CD4-positive, alpha-beta T cell treated with Interleukin-2 at 100 ng/mL for 4 hours (primary cell): ENCODE results near the gene NLK.
"Not testable (repeated sequence)": the region's sequence is repeated elsewhere in the genome, so short reads cannot be mapped to it uniquely, and the experiment has no call there.

ENCODE experiments used
- DNase-seq: peaks from one replicate; pipeline ENCODE4 v3.0.0-alpha.2; 2020; ENCODE audit warnings: low spot score

The NLK gene

DNA sequence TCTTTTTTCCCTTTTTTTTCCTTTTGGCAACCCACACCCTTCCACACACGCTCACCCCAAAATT is at the start of gene NLK:
Gene NLK, plus strand, starts transcription at position 21 of the 64 bp plus-strand sequence. CDS start 197 bp downstream, outside the sequence.
- DNase-seq: no peak

DNA sequence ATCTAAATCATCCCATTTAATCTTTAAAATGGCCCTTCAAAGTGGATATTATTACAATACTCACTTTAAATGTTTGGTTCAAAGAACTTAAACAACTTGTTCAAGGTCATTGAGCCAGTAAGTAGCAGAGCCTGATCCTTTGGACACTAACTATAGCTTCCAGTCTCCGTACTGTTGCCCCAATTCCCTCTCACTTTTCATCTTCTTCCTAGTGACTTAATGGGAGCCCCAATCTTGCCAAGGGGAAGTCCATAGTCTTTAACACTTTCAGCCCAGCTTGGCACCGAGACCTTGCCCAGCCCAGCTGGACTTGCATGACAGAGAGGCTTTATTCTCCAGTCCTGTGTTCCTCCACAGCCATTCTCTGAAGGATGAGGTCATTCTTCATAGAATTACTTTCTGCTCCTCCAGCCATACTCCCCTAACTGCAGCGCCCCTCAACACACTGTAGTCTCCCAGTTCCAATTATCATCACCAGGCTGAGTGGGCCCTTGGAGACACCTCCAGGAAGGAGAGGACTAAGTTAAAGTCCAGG is 49.2 kb upstream of the NLK start:
- DNase-seq: no peak

DNA sequence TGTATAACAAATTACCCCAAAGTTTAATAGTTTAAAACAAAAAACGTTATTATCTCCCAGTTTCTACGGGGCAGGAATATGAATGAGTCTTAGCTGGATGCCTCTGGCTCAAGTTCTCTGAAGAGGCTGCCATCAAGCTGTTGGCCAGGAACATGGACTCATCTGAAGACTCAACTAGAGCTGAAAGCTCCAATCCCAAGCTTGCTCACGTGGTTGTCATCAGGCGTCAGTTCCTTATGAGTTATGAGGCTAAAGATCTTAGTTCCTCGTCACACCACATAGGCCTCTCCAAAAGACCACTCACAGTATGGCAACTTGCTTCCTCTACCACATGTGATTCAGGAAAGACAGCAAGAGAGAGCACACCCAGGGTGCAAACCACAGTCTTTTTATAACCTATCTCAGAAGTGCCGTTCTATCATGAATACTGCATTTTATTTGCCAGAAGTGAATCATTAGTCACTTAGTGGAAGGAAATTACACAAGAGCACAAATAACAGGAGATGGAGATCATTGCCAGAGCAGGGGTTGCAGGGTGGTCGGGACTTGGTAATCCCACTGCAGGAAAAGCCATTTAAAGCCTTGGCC is 48.7 kb upstream of the NLK start:
- DNase-seq: no peak

DNA sequence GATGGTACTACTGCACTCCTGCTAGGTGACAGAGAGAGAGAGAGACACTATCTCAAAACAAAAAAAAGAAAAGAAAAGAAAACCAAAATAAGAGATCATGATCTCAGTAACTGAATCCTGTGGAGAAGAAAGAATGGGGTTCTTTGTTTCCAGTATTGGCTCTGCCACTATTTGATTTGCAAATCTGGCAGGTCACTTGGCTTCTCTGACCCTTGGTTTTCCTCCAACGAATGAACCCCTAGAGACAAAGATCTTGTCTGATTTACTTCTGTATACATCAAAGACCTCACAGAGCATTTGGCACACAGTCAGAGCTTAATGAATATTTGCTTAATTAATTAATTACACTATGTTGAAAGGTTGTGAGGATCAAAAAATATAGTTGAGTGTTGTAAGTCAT is 47.9 kb upstream of the NLK start:
- DNase-seq: no peak

DNA sequence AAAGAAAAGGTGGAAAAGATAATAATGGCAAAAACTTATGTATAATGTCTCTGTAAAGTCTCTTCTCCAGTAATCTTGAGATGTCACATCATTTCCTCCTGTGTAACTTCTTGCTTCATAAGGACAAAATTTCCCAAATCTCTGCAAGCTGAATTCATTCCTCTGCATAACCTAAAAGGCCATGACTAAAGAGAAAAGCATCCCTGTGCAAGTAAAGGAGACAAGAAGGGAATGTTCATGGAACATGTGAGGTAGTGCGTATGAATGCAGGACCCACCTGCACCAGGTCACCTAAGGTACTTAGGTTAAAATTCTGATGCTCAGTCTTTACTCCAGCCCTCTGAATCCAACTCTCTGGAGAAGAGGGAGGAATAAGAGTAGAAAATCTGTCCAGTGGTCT is 46.9 kb upstream of the NLK start:
- no peak for DNase-seq

DNA sequence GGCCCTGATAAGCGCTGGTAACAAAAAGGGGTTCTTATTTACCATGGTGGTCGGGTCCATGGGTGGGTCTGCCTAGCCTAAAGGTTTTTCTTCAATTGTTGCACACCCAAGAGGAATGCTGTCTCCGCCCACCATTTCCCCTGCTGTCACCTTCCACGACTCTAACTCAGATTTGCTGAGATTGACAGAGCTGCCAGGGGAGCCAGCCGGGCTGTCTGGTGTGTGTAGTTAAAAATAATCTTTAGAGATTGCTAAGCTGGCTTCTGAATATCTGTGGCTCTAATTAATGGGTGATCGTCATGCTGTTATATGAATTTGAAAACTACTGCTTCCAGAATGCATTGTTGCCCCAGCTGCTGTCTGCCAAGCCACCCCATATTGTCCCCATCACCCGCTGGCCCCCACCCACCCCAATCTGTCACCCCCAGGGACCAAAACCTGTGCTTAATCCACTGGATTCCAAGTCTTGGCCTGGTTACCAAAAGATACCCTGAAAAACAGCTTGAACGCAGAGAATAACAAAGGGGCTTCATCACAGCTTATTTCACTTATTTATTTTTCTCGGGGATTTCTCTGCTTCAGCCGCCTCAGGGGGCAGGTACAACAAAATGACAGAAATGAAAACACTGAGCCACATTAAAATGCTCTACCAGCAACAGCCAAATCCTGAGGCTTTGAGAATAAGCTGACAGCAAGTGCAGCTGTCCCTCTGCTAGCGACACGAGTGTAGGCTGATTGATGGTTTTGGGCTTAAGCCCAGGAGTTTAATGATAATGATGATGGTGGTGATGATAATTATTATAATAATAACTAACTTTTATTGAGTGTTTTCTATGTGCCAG is 46.1 kb upstream of the NLK start:
- DNase-seq: no peak

DNA sequence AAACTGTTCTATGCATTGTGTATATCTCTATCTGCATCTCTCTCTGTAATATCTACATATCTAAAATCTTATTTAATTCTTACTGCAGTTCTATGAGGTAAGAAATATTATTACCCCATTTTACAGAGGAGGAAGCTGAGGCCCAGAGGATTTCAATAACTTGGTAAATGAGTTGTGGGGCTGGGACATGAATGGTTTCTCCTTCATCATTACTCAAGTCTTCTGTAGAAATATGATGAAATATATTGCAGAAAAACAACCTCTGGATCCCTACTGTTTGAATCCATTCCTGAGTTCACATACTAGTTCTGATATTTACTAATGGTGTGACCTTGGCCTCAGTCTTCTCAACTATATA is 45.5 kb upstream of the NLK start:
- no peak for DNase-seq

DNA sequence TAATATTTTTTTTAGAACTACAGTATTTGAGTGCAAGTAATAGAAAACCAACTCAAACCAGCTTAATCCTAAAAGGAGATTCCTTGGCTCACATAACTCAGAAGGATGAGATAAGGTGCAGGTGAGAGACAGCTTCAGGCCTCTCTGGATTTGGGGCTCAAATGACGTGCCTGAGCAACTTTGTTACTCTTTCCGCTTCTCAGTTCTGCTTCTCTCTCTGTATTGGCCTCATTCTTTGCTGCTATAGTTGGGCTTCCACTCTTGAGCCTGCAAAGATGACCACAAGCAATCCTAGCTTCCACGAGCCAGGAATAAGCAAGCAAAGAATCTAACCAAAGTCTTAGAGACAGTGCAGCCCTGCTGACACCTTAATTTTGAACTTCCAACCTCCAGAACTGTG is 45.0 kb upstream of the NLK start:
- no peak for DNase-seq

DNA sequence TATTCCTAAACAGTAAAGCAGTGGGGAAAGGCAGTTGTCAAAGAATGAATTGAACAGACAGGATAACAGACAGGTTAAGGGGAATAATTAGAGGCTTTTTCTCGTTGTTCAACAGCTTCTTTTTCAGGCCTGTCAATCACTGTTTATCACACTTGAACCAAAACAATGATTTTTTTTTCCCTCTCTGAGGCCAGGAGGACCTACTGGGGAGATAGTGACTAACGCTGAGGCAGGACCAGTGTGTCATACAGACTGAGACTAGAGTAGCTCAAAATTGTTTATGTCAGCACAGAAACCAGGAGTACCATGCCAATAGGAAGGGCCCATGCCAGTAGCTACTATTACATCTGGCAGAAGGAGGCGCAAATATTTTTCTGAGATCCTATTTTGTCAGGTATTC is 41.3 kb upstream of the NLK start:
- DNase-seq: no peak

DNA sequence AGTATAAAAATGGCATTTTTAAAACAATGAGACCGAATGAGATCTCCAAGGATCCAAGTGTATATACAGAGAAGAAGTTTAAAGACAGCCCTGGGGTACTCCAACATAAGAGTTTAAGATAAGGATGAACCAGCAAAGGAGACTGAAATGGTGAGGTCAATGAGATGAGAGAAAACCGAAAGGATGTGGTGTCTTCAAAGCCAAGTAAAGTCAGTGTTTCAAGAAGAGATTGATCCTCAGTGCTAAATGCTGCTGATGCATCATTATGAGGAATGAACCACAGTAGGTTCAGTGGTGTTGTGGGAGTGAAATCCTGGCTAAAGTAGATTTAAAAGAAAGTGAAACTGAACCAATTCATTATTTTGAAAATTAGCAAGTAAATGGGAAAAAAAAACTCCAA is 38.1 kb upstream of the NLK start:
- no peak for DNase-seq

DNA sequence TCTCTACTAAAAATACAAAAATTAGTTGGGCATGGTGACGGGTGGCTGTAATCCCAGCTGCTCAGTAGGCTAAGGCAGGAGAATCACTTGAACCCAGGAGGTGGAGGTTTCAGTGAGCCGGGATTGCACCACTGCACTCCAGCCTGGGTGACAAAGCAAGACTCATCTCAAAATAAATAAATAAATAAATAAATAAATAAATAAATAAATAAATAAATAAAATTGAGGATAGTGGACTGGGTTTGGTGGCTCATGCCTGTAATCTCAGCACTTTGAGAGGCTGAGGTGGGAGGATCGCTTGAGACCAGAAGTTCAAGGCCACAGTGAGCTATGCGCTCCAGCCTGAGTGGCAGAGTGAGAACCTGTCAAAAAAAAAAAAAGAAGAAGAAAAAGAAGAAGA is 34.6 kb upstream of the NLK start:
- DNase-seq: not testable (repeated sequence)

DNA sequence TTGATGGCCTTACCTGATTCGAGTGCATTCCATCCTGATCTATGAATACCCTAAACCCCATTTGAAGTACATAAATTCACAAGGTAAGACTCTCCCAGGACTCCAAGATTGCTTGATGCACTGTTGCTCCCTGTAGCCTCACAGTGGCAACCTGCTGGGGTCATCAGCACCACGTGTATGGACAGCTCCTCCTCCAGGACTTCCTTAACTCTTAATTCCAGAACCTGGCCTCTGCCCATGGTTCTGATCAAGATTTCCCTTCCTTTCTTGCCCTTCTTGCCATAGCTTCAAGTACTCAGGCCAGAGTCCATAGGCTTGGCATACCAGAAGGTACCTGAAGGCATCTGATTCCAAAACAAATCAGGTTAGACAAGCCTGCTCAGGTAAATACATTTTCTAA is 34.0 kb upstream of the NLK start:
- DNase-seq: no peak

DNA sequence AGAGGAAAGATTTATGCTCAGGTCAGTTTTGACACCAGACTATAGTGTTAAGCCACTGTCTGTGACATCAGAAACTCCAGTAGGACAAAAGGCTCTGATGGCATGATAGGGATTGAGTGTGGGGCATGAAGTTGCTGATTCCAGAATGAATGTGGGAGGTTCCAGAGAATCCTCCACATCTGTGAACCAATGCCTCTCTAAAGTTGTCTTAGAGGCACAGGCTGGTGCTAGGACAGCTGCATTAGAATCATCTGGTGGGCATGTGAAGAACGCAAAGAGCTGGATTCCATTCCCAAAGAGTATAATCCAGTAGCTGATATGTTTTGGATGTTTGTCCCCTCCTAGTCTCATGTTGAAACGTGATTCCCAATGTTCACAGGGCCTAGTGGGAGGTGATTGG is 32.1 kb upstream of the NLK start:
- no peak for DNase-seq

DNA sequence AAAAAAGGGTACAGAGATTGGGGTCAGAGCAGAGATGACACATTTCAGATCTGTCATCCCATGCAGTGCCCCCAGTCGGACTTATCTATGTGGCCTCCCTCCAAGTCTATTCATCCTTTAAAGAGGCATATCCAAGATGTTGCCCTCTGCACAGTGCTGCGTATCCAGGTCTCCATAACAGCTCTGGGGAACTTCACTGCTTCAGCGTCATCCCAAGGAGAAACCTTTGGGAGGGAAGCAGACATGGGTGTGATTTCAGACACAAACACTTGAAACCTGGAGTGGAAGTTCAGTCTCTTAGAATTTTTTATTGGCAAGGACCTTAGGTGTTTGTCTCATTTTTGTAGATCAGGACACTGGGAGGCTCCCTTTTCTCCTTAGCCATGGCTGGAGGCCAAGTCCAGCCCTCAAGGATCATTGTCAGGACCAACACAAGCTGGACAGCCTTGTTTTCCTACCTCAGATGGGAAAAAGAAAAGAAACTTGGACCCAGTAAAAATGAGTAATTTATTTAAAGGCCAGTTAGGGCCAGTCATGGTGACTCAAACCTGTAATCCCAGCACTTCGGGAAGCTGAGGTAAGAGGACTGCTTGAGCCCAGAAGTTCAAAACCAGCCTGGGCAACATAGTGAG is 23.9 kb upstream of the NLK start:
- DNase-seq: no peak

DNA sequence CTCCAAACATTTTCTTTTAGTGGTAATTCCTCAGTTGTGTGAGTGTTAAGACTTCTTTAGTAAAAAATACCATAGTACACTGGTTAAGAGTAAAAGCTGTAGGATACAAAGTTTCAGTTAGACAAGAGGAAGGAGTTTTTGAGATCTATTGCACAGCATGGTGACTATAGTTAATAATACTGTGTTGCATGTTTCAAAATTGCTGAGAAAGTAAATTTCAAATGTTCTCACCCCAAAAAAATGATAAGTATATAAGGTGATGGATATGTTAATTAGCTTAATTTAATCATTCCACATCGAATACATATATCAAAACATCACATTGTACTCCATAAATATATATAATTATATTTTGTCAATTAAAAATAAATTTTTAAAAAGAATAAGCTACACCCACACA is 22.0 kb upstream of the NLK start:
- DNase-seq: no peak

DNA sequence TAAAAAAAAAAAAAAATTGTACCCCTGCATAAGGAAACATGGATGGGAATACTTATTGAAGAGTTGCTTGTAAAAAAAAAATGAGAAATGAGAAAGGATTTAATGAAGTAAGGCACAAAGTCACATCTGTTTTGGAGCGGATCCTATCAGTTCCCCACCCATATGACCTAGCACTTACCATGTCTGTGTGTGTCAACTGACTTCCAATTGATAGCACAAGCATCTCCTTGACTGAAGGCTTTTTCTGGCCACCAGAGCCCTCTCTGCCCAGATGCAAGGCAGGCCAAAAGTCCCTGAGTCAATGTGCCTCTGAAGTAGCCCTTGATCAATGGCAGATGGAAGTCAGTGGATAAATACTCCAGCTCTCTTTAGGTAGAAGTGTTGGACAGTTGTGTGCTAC is 13.4 kb upstream of the NLK start:
- no peak for DNase-seq

DNA sequence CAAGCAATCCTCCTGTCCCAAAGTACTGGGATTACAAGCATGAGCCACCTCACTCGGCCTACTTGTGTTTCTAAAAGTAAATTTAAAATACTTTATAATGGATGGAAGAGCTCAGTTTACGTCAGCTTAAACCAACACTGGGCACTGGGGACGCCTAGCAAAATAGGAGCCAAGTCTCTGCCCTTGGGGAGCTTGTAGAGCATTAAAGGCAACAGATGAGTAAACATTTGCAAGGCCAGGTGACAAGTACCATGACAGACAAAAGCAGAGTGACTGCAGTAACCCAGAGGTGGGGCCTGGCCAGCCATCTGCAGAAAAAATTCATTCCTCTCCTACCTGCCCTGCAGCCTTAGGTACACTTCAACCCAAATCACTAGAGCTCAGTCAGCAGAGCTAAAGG is 12.1 kb upstream of the NLK start:
- DNase-seq: no peak

DNA sequence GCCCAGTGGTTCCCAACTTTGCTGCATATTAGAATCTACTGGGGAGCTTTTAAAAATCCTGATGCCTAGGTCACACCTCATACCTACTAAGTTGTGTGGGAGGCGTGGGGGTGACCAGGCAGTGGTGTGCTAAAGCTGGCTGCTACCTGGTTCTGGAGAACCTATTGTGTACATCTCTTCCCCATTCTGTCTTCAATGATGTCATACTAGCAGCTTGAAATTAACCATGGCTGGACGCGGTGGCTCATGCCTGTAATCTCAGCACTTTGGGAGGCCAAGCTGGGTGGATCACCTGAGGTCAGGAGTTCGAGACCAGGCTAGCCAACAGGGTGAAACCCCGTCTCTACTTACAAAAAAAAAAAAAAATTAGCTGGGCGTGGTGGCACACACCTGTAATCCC is 11.3 kb upstream of the NLK start:
- DNase-seq: no peak

DNA sequence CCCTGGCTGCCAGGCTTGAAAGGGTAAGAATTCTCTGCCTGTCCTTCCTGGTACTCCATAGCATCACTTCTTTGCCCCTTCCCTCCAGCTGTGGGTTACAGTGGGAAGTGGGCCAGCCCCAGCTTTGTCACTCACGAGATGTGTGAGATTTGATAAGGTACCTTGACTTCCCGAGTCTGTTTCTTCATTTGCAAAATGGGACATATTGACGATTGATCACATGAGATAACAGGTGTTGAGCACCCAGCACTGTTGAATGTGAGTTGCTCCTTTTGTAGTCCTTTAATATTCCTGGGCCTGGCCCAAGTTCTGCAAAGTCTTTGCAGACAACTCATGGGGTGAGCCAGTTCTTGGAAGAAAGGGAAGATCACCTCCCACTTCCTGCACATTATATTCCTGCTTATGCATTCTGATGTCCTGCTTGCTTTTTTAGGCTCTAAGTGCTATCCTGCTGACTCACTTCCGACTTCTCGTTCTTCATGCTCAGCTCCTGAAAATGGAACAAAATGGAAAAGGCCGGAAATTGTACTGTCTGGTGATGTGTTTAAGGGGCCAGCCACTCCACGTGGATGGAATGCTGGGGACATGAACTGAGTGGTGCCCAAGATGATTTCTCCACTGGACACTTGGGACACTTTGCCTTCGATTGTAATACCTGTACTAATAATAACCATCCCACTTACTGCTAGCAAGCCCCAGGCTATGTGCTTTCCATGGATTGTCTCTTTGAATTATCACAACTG is 8.3 kb upstream of the NLK start:
- no peak for DNase-seq

DNA sequence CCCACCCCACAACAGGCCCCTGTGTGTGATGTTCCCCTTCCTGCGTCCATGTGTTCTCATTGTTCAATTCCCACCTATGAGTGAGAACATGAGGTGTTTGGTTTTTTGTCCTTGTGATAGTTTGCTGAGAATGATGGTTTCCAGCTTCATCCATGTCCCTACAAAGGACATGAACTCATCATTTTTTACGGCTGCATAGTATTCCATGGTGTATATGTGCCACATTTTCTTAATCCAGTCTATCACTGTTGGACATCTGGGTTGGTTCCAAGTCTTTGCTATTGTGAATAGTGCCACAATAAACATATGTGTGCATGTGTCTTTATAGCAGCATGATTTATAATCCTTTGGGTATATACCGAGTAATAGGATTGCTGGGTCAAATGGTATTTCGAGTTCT is 7.0 kb upstream of the NLK start:
- not testable (repeated sequence) for DNase-seq

DNA sequence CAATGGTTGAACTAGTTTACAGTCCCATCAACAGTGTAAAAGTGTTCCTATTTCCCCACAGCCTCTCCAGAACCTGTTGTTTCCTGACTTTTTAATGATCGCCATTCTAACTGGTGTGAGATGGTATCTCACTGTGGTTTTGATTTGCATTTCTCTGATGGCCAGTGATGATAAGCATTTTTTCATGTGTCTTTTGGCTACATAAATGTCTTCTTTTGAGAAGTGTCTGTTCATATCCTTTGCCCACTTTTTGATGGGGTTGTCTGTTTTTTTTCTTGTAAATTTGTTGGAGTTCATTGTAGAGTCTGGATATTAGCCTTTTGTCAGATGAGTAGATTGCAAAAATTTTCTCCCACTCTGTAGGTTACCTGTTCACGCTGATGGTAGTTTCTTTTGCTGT is 6.6 kb upstream of the NLK start:
- DNase-seq: not testable (repeated sequence)

DNA sequence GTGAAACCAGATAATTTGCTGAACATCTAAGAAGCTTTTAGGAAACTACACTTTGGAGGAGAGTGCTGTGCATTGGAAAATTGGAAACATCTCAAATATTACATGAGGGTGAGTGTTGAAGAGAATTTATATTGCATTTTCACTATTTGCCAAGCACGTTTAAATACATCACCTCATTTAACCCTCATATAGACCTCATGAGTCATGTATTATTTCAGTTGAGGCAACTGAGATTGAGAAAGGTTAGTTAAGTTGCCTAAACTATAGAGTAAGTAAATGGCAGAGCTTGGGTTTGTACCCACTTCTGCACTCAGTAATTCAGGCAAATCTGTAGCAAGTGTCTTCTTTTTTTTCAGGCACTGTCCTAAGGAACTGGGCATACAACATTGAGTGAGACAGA is 3.7 kb upstream of the NLK start:
- DNase-seq: no peak

DNA sequence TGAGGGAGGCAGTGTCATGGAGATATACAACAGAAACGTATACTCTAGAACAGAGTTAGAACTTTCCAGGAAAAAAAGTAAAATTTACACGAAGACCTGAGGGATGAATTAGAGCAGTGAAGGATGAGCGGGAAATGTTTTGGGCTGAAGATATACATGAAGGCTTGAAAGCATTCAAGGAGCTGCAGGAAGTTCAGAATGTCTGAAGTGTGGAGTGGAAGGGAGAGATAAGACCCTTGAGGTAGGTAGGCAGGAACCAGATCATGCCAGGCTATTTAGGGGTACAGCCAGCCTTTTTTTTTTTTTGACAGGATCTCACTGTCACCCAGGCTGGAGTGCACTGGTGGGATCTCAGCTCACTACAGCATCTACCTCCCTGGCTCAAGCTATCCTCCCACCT is 3.2 kb upstream of the NLK start:
- DNase-seq: no peak
